ENCODE measurements around the gene NEGR1. TPM values are rescaled to one million over a fixed set of nuclear protein-coding genes. Genes with fewer than 3 reads are reported as not detected.

The NEGR1 gene
- total and polyA plus RNA-seq, 7 donors, result 0.69 to 69.2 (median 42.5) TPM

GRCh38 chr1:71565831-71566230 is 716.5 kb downstream of the NEGR1 start:
- WGBS, 2 donors, result 54 to 59% methylated on average over 3 of the region's 3 CpGs
- TF ChIP-seq POLR2AphosphoS5 (IDR thresholded peaks at IDR 0.05) (no peak), POLR2A (IDR thresholded peaks at IDR 0.05) (no peak), EP300 (IDR thresholded peaks at IDR 0.05) (no peak)
- TF ChIP-seq, protein P1, sequence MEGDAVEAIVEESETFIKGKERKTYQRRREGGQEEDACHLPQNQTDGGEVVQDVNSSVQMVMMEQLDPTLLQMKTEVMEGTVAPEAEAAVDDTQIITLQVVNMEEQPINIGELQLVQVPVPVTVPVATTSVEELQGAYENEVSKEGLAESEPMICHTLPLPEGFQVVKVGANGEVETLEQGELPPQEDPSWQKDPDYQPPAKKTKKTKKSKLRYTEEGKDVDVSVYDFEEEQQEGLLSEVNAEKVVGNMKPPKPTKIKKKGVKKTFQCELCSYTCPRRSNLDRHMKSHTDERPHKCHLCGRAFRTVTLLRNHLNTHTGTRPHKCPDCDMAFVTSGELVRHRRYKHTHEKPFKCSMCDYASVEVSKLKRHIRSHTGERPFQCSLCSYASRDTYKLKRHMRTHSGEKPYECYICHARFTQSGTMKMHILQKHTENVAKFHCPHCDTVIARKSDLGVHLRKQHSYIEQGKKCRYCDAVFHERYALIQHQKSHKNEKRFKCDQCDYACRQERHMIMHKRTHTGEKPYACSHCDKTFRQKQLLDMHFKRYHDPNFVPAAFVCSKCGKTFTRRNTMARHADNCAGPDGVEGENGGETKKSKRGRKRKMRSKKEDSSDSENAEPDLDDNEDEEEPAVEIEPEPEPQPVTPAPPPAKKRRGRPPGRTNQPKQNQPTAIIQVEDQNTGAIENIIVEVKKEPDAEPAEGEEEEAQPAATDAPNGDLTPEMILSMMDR (IDR thresholded peaks at IDR 0.05), result no peak
- Histone ChIP-seq H3K4me1 (peaks cover 0 to 28% (median 25%) of the 10 kb centered on the region in 4 donors), H3K27me3 (no peaks in the 10 kb centered on the region), H3K27ac (no peak overlapping the region), H3K4me3 (no peak overlapping the region), H3K36me3 (no peaks in the 10 kb centered on the region), H3K9me3 (no peaks in the 10 kb centered on the region)
- intact Hi-C loops (cut with DNase I), result no loop called here
- DNase-seq, result no peak

GRCh38 chr1:71565262-71565661 is 717.1 kb downstream of the NEGR1 start:
- H3K4me3 ChIP-seq, result no peak overlapping the region
- peaks cover 0 to 28% (median 25%) of the 10 kb centered on the region in 4 donors for H3K4me1 ChIP-seq
- intact Hi-C loops (cut with DNase I), result no loop called here
- TF ChIP-seq, protein P1 (IDR thresholded peaks at IDR 0.05), result no peak
- H3K36me3 ChIP-seq, result no peaks in the 10 kb centered on the region
- no peaks in the 10 kb centered on the region for H3K9me3 ChIP-seq
- no peak for DNase-seq
- H3K27me3 ChIP-seq, result no peaks in the 10 kb centered on the region
- peak overlapping the region in 1 of 4 donors; percentile 46 for H3K27ac ChIP-seq

GRCh38 chr1:71562298-71562697 is 720.0 kb downstream of the NEGR1 start:
- WGBS, 2 donors, result 0% methylated on average over 1 of the region's 1 CpG
- H3K27ac ChIP-seq, result peak overlapping the region in 3 of 4 donors; percentile 35 to 62 (median 44)
- no peak for TF ChIP-seq POLR2AphosphoS5 (IDR thresholded peaks at IDR 0.05)
- TF ChIP-seq, protein P1 (IDR thresholded peaks at IDR 0.05), result no peak
- no peak for TF ChIP-seq POLR2A (IDR thresholded peaks at IDR 0.05)
- no peak for TF ChIP-seq EP300 (IDR thresholded peaks at IDR 0.05)

DNA sequence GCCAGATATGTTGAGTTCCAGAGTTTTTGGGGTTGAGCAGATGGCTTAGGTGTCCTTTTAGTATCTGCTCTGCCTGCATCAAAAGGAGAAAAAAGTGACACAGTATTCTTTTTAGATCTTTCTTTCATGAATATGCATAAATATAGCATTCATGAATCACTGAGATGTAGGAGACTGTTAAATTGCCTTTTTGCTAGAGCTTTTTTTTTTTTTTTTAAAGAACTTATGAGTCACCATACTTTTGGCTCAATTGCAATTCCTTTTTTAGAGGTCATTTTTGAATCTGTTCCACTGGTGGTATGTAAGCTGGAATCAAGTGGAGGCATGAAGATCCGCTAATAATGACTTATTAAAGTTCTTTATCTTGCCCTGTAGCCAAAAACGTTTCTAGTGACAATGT is 720.6 kb downstream of the NEGR1 start:
- H3K9me3 ChIP-seq, result no peaks in the 10 kb centered on the region
- intact Hi-C loops (cut with DNase I), result no loop called here
- WGBS, 2 donors, result 60 to 66% methylated on average over 2 of the region's 2 CpGs
- H3K4me3 ChIP-seq, result no peak overlapping the region
- DNase-seq, result no peak
- H3K27me3 ChIP-seq, result no peaks in the 10 kb centered on the region
- peak overlapping the region in 3 of 4 donors; percentile 35 to 62 (median 44) for H3K27ac ChIP-seq
- H3K36me3 ChIP-seq, result no peaks in the 10 kb centered on the region
- TF ChIP-seq POLR2AphosphoS5 (IDR thresholded peaks at IDR 0.05) (peak in 1 of 4 donors; percentile 12), EP300 (IDR thresholded peaks at IDR 0.05) (no peak), POLR2A (IDR thresholded peaks at IDR 0.05) (no peak)
- TF ChIP-seq, protein P1 (IDR thresholded peaks at IDR 0.05), result no peak
- peaks cover 0 to 28% (median 25%) of the 10 kb centered on the region in 4 donors for H3K4me1 ChIP-seq

More at GRCh38 chr1:71562298-71562697, 720.0 kb downstream of the NEGR1 start:
- Histone ChIP-seq H3K4me3 (no peak overlapping the region), H3K36me3 (no peaks in the 10 kb centered on the region), H3K9me3 (no peaks in the 10 kb centered on the region), H3K27me3 (no peaks in the 10 kb centered on the region), H3K4me1 (peaks cover 0 to 28% (median 25%) of the 10 kb centered on the region in 4 donors)
- DNase-seq, result no peak
- intact Hi-C loops (cut with DNase I), result no loop called here

DNA sequence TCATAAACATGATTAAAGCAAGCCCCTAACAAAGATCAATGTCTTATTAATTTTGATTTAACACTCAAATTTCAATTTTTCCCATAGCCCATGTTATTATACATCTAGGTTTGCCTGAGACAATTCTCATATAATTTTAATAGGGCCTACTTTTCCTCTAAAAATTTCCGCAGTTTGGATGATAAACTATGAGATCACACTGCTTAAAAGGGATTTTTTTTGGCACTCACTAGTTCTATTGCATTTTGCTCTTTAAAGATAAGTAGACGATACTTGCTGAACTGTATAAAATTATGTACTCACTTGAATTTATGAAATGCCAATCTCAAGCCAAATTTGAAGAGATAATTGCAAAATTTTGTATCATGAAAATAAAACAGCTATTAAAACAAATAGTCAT is 721.1 kb downstream of the NEGR1 start:
- no peak for DNase-seq
- no peaks in the 10 kb centered on the region for H3K36me3 ChIP-seq
- H3K4me1 ChIP-seq, result peaks cover 0 to 28% (median 25%) of the 10 kb centered on the region in 4 donors
- H3K27ac ChIP-seq, result peak overlapping the region in 1 of 4 donors; percentile 62
- 83 to 84% methylated on average over 2 of the region's 2 CpGs for WGBS, 2 donors
- intact Hi-C loops (cut with DNase I), result no loop called here
- H3K9me3 ChIP-seq, result no peaks in the 10 kb centered on the region
- H3K27me3 ChIP-seq, result no peaks in the 10 kb centered on the region
- TF ChIP-seq POLR2A (IDR thresholded peaks at IDR 0.05), result no peak
- TF ChIP-seq POLR2AphosphoS5 (IDR thresholded peaks at IDR 0.05), result no peak
- TF ChIP-seq EP300 (IDR thresholded peaks at IDR 0.05), result no peak
- TF ChIP-seq, protein P1 (IDR thresholded peaks at IDR 0.05), result no peak
- no peak overlapping the region for H3K4me3 ChIP-seq
